Pancreas (tissue), 10 donors: ENCODE measurements around the gene BCL7A. TPM values are rescaled to one million over a fixed set of nuclear protein-coding genes. Genes with fewer than 3 reads are reported as not detected.

ENCODE experiments used
- ATAC-seq, 4 donors: fragments of 200-7000 bp; cut with Tn5 transposase; one replicate each; pipeline versions ENCODE4 v1.8.0 to v1.9.1; 2020; ENCODE audit warnings: mild to moderate bottlenecking in 4 of 4, moderate library complexity in 4 of 4
- DNase-seq, 6 donors: peaks; one replicate each; pipeline ENCODE4 v3.0.0-alpha.2; 2020
- FAIRE-seq: peaks from 2 replicates; lab custom pipeline; 2012; peaks lifted over from hg19 to GRCh38; lab: Jason Lieb, UNC
- H3K27ac ChIP-seq, 4 donors: fragments of 200-600 bp; sonication (generic); 1 replicate in 3 of 4; 2 replicates in 1 of 4; pipeline versions ENCODE4 v1.5.0 to v1.8.0; 2020
- H3K27me3 ChIP-seq, 4 donors: fragments of 200-600 bp; one replicate each; pipeline ENCODE4 v1.8.0; 2021
- H3K36me3 ChIP-seq, 3 donors: fragments of 200-600 bp; sonication (generic) in 1 of 3; one replicate each; pipeline versions ENCODE4 v1.5.0 to v1.8.0; 2020 to 2021
- H3K4me1 ChIP-seq, 3 donors: fragments of 200-600 bp; one replicate each; pipeline ENCODE4 v1.8.0; 2021
- H3K4me3 ChIP-seq, 4 donors: fragments of 200-600 bp; sonication (generic) in 2 of 4; one replicate each; pipeline versions ENCODE4 v1.5.0 to v1.8.0; 2020 to 2021
- H3K9me3 ChIP-seq, 4 donors: fragments of 200-600 bp; one replicate each; pipeline ENCODE4 v1.8.0; 2021
- WGBS, 2 donors: extraction: QIAGEN DNeasy Blood & Tissue Kit; methylation state at CpG; one replicate each; pipeline ENCODE4 v1.1.7; 2013; 5-methylcytosine and 5-hydroxymethylcytosine counted together
- intact Hi-C, 3 donors: fragments of 100-400 bp; cut with DNase I; formaldehyde crosslinking; loops; one replicate each; pipeline versions ENCODE4 v1.11.1 to v1.14.2; 2022
- polyA plus RNA-seq, 2 donors: library from polyadenylated mRNA; stranded (reverse); fragments of 200-250 nt; gene quantifications; one replicate each; pipeline ENCODE4 v1.2.3, GENCODE V29; 2013
- total RNA-seq, 6 donors: library from RNA; stranded (reverse); fragmentation: NEBNext Ultra II Directional in 4 of 6; extraction: Animal tissue kit (Norgen Biotek cat#: 25700) in 4 of 6; gene quantifications; one replicate each; pipeline versions ENCODE4 v1.2.1 to v1.2.4, GENCODE V29; 2021 to 2023
- TF ChIP-seq, protein P1 (sequence below), 4 donors: fragments of 200-600 bp; sonication (generic) in 3 of 4; IDR thresholded peaks; one replicate each; pipeline versions ENCODE4 v1.5.0 to v1.8.0; 2021; ENCODE audit warnings: antibody characterized with exemption in 4 of 4
- donor health status: healthy with polysubstance abuse.
- donor health status: DM: no; HTN: no; CAD: no; lungs with moderate emphysema.
- donor health status: DM: no; HTN: no; CAD: no.
- donor health status: control.
- donor health status: control.
- donor health status: Bipolar disorder and iron deficiency.
- donor health status: DM: yes; HTN: yes; CAD: no.
- donor health status: DM: no; HTN: no; CAD: no.
- donor health status: DM: no; HTN: no; CAD: no.
- donor health status: DM: yes; HTN: yes; CAD: no.

Gene BCL7A
- total and polyA plus RNA-seq, 8 donors: 6.9 to 13.4 (median 9.0) TPM

DNA sequence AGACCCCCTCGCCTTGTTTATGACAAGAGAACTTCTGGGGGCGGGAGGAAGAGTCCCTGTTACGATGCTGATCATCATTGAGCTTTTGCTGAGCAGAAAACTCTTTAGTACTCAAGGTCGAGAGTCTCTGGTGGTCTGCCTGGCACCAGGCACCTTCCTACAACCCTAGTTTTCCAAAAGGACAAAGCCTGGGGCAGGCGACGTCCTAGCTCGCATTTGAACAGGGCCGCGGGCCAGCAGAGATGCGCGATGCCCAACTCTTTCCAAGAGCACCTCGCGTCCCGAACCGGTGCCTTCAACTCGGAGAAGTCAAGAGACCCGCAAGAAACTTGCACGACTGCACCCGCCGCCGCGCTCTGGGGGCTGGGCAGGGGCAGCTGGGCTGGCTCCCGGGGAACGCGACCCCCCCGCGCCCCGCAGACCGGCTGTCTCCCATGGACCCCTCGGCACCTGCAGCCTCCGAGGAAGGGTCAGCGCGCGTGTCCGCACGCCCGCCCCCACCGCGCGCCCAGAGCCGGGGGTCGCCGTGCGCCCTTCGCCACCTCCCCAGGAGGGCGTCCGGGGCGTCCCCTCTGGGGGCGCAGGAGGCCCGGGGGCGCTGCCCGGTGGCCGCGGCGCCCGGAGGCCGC lies 377 bp upstream of the BCL7A start:
- 1 to 2% methylated on average over 31 to 57 of the region's 57 CpGs for WGBS, 2 donors
- intact Hi-C loops: no loop called here
- ATAC-seq (no peak), DNase-seq (peak in 5 of 6 donors; percentile 44 to 85 (median 59)), FAIRE-seq (no peak)
- peak overlapping the region; percentile 39 to 77 (median 66) for H3K4me3 ChIP-seq
- H3K4me1 ChIP-seq: peaks cover 6 to 14% (median 10%) of the 10 kb centered on the region in 3 donors
- TF ChIP-seq, protein P1, sequence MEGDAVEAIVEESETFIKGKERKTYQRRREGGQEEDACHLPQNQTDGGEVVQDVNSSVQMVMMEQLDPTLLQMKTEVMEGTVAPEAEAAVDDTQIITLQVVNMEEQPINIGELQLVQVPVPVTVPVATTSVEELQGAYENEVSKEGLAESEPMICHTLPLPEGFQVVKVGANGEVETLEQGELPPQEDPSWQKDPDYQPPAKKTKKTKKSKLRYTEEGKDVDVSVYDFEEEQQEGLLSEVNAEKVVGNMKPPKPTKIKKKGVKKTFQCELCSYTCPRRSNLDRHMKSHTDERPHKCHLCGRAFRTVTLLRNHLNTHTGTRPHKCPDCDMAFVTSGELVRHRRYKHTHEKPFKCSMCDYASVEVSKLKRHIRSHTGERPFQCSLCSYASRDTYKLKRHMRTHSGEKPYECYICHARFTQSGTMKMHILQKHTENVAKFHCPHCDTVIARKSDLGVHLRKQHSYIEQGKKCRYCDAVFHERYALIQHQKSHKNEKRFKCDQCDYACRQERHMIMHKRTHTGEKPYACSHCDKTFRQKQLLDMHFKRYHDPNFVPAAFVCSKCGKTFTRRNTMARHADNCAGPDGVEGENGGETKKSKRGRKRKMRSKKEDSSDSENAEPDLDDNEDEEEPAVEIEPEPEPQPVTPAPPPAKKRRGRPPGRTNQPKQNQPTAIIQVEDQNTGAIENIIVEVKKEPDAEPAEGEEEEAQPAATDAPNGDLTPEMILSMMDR (IDR thresholded peaks at IDR 0.05): no peak
- no peaks in the 10 kb centered on the region for H3K27me3 ChIP-seq
- no peaks in the 10 kb centered on the region for H3K36me3 ChIP-seq
- H3K27ac ChIP-seq: peak overlapping the region; percentile 55 to 70 (median 62)
- H3K9me3 ChIP-seq: no peaks in the 10 kb centered on the region

- no peak for FAIRE-seq
- Histone ChIP-seq H3K9me3 (no peaks in the 10 kb centered on the region), H3K36me3 (no peaks in the 10 kb centered on the region), H3K4me3 (peak overlapping the region; percentile 44 to 77 (median 62)), H3K4me1 (peaks cover 12 to 15% (median 14%) of the 10 kb centered on the region in 3 donors), H3K27ac (peak overlapping the region; percentile 87 to 96 (median 90)), H3K27me3 (no peaks in the 10 kb centered on the region)
- peak in 5 of 6 donors; percentile 24 to 80 (median 53) for DNase-seq
- intact Hi-C loops: no loop called here
- 1% methylated on average over 61 to 124 of the region's 124 CpGs for WGBS, 2 donors
- peak; percentile 8 to 21 (median 8) for ATAC-seq
- TF ChIP-seq, protein P1 (IDR thresholded peaks at IDR 0.05): no peak
These were observed 982 bp downstream of the BCL7A start for GRCh38 chr12:122022393-122023338.

- peaks cover 12 to 15% (median 14%) of the 10 kb centered on the region in 3 donors for H3K4me1 ChIP-seq
These were observed 1.9 kb downstream of the BCL7A start for GRCh38 chr12:122023339-122024131.

DNA sequence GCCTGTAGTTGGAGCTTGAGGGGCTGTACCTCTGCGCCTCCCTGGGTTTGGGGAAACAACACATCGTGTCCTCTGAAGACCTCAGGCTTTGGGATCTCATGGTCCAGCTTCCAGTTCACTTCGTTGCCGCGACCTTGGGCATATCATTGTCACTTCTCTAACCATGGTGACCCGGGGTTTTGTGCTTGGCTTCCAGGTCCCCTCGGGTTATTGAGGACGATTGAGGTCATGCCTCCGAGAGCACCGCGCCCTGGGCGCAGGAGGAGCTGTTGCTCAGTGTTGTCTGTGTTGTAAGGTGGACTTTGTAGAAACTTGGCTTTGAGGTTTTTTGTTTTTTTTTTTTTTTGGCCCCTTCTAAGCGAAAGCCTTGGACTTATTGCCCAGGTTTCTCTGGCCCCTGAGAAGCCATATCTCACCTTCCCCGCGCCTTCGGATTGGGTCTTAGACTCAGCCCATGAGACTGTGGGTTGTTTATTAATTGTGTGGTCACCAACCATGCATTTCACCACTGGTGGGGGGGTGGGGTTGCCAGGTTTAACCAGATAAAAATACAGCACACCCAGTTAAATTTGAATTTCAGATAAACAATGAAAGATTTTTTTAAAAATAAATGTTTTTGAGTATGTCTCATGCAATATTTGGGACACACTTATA lies 2.6 kb downstream of the BCL7A start:
- peak in 4 of 6 donors; percentile 44 to 67 (median 54) for DNase-seq
- peak; percentile 11 to 27 (median 22) for ATAC-seq
- TF ChIP-seq, protein P1 (IDR thresholded peaks at IDR 0.05): no peak
- Histone ChIP-seq H3K36me3 (no peaks in the 10 kb centered on the region), H3K4me3 (peak overlapping the region; percentile 15 to 77 (median 60)), H3K27me3 (no peaks in the 10 kb centered on the region), H3K27ac (peak overlapping the region; percentile 87 to 96 (median 90)), H3K4me1 (peaks cover 12 to 15% (median 14%) of the 10 kb centered on the region in 3 donors), H3K9me3 (no peaks in the 10 kb centered on the region)
- WGBS, 2 donors: 9 to 15% methylated on average over 15 to 16 of the region's 16 CpGs
- no peak for FAIRE-seq
- intact Hi-C loops: no loop called here

More at GRCh38 chr12:122023339-122024131, 1.9 kb downstream of the BCL7A start:
- intact Hi-C loops: no loop called here
- H3K4me3 ChIP-seq: peak overlapping the region; percentile 44 to 77 (median 62)
- ATAC-seq: peak; percentile 81 to 83 (median 82)
- 2% methylated on average over 43 of the region's 43 CpGs for WGBS, 2 donors
- no peaks in the 10 kb centered on the region for H3K27me3 ChIP-seq
- no peaks in the 10 kb centered on the region for H3K36me3 ChIP-seq
- peak overlapping the region; percentile 87 to 96 (median 90) for H3K27ac ChIP-seq
- DNase-seq: peak; percentile 84 to 94 (median 89)
- TF ChIP-seq, protein P1 (IDR thresholded peaks at IDR 0.05): no peak
- FAIRE-seq: no peak
- H3K9me3 ChIP-seq: no peaks in the 10 kb centered on the region
